Neural progenitor cell (in vitro differentiated cells): ENCODE results near the gene ALS2CL. TPM values are rescaled to one million over a fixed set of nuclear protein-coding genes. Genes with fewer than 3 reads are reported as not detected.

Experiments used
- DNase-seq: peaks from one replicate; pipeline ENCODE4 v3.0.0-alpha.2; 2016; ENCODE audit warnings: low spot score
- H2AFZ ChIP-seq: fragments of 200-600 bp; sonication (generic); replicated peaks from 2 replicates; pipeline ENCODE4 v1.6.1; 2016; ENCODE audit warnings: antibody characterized with exemption
- H3F3A ChIP-seq: fragments of 200-600 bp; sonication (generic); 2 replicates; pipeline ENCODE4 v1.6.1; 2016; ENCODE audit warnings: antibody characterized with exemption, low read depth
- H3K27ac ChIP-seq: fragments of 200-600 bp; sonication (generic); 2 replicates; pipeline ENCODE4 v1.5.1; 2016; ENCODE audit warnings: mild to moderate bottlenecking
- H3K27me3 ChIP-seq: fragments of 200-600 bp; sonication (generic); 2 replicates; pipeline ENCODE4 v1.6.1; 2016; ENCODE audit warnings: mild to moderate bottlenecking, moderate library complexity
- H3K36me3 ChIP-seq: fragments of 200-600 bp; sonication (generic); 2 replicates; pipeline ENCODE4 v1.5.1; 2016
- H3K4me1 ChIP-seq: fragments of 200-600 bp; sonication (generic); 2 replicates; pipeline ENCODE4 v1.6.1; 2016; ENCODE audit warnings: mixed run types
- H3K4me2 ChIP-seq: fragments of 200-600 bp; sonication (generic); 2 replicates; pipeline ENCODE4 v1.6.1; 2016
- H3K4me3 ChIP-seq: fragments of 200-600 bp; sonication (generic); 2 replicates; pipeline ENCODE4 v1.5.1; 2016
- H3K79me2 ChIP-seq: fragments of 200-600 bp; sonication (generic); 2 replicates; pipeline ENCODE4 v1.6.1; 2016; ENCODE audit warnings: low read depth
- H3K9ac ChIP-seq: fragments of 200-600 bp; sonication (generic); 2 replicates; pipeline ENCODE4 v1.6.1; 2016
- H3K9me3 ChIP-seq: fragments of 200-600 bp; sonication (generic); 2 replicates; pipeline ENCODE4 v1.5.1; 2016; ENCODE audit warnings: low read depth
- H4K20me1 ChIP-seq: fragments of 200-600 bp; sonication (generic); 2 replicates; pipeline ENCODE4 v1.6.1; 2016; ENCODE audit warnings: low read depth
- H3K27ac Mint-ChIP-seq: 3 replicates; pipeline ENCODE4 v1.8.0; 2021; ENCODE audit warnings: mixed read lengths
- H3K27me3 Mint-ChIP-seq: 2 replicates; pipeline ENCODE4 v1.8.0; 2022; ENCODE audit warnings: low read depth, mild to moderate bottlenecking, inconsistent platforms, moderate library complexity, mixed read lengths; ENCODE audit not compliant: insufficient read depth
- H3K36me3 Mint-ChIP-seq: 3 replicates; pipeline ENCODE4 v1.8.0; 2021; ENCODE audit warnings: mixed read lengths
- H3K4me1 Mint-ChIP-seq: 3 replicates; pipeline ENCODE4 v1.8.0; 2021; ENCODE audit warnings: mixed read lengths
- H3K4me3 Mint-ChIP-seq: 3 replicates; pipeline ENCODE4 v1.8.0; 2021; ENCODE audit warnings: mild to moderate bottlenecking, moderate library complexity, mixed read lengths
- H3K9me3 Mint-ChIP-seq: 3 replicates; pipeline ENCODE4 v1.8.0; 2020; ENCODE audit warnings: mixed read lengths
- EZH2 ChIP-seq: fragments of 200-600 bp; sonication (generic); IDR thresholded peaks from 2 replicates; pipeline ENCODE4 v1.6.1; 2017; ENCODE audit warnings: antibody characterized with exemption, mild to moderate bottlenecking, moderate library complexity
- EZH2phosphoT487 ChIP-seq: fragments of 200-600 bp; sonication (generic); IDR thresholded peaks from 2 replicates; pipeline ENCODE4 v1.6.1; 2017; ENCODE audit warnings: antibody characterized with exemption
- total RNA-seq: library from RNA; depleted of rRNA; stranded (reverse); fragments of >200 nt; gene quantifications from 2 replicates; pipeline ENCODE4 v1.2.3, GENCODE V29; 2015; ENCODE audit warnings: low replicate concordance
- TF ChIP-seq, protein P1 (sequence below): fragments of 200-600 bp; sonication (generic); IDR thresholded peaks from 2 replicates; pipeline ENCODE4 v1.5.1; 2017; ENCODE audit warnings: antibody characterized with exemption, mild to moderate bottlenecking

ALS2CL gene
- total RNA-seq, 1 donor from 2014 or later, result 1.3 TPM

DNA sequence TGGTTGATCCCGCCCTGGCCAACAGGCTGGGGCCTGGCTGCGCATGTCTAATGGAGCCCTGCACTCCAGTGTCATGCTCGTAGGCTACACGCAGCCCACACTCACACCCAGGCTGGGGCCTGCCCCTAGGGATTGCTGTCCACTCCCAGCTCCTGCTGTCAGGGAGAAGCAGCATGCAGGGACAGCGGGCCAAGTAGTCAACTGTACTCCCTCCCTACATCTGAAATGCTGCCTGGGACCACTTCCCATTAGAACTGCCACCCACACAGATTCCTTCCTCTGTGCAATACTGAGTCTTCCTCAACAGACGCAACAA lies 16.1 kb downstream of the ALS2CL start:
- TF ChIP-seq EZH2phosphoT487, result no peak
- no peak for TF ChIP-seq EZH2
- TF ChIP-seq, protein P1, sequence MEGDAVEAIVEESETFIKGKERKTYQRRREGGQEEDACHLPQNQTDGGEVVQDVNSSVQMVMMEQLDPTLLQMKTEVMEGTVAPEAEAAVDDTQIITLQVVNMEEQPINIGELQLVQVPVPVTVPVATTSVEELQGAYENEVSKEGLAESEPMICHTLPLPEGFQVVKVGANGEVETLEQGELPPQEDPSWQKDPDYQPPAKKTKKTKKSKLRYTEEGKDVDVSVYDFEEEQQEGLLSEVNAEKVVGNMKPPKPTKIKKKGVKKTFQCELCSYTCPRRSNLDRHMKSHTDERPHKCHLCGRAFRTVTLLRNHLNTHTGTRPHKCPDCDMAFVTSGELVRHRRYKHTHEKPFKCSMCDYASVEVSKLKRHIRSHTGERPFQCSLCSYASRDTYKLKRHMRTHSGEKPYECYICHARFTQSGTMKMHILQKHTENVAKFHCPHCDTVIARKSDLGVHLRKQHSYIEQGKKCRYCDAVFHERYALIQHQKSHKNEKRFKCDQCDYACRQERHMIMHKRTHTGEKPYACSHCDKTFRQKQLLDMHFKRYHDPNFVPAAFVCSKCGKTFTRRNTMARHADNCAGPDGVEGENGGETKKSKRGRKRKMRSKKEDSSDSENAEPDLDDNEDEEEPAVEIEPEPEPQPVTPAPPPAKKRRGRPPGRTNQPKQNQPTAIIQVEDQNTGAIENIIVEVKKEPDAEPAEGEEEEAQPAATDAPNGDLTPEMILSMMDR, result no peak
- no peak overlapping the region for H3K4me2 ChIP-seq
- H3K9ac ChIP-seq, result no peak overlapping the region
- no peaks in the 10 kb centered on the region for H3K79me2 ChIP-seq
- H3K9me3 ChIP-seq, result no peaks in the 10 kb centered on the region
- no peak overlapping the region for H2AFZ ChIP-seq
- H3K27me3 ChIP-seq, result no peaks in the 10 kb centered on the region
- H3K36me3 ChIP-seq, result no peaks in the 10 kb centered on the region
- peaks cover 8% of the 10 kb centered on the region for H3K27me3 Mint-ChIP-seq
- H3K9me3 Mint-ChIP-seq, result no peaks in the 10 kb centered on the region
- H3K27ac ChIP-seq, result no peak overlapping the region
- H3K4me3 ChIP-seq, result no peak overlapping the region
- H3K4me1 ChIP-seq, result no peaks in the 10 kb centered on the region
- no peak overlapping the region for H3K4me3 Mint-ChIP-seq
- H3K36me3 Mint-ChIP-seq, result no peaks in the 10 kb centered on the region
- no peaks in the 10 kb centered on the region for H4K20me1 ChIP-seq
- H3K27ac Mint-ChIP-seq, result peak overlapping the region; percentile 83
- no peaks in the 10 kb centered on the region for H3F3A ChIP-seq
- DNase-seq, result no peak
- peaks cover 25% of the 10 kb centered on the region for H3K4me1 Mint-ChIP-seq

DNA sequence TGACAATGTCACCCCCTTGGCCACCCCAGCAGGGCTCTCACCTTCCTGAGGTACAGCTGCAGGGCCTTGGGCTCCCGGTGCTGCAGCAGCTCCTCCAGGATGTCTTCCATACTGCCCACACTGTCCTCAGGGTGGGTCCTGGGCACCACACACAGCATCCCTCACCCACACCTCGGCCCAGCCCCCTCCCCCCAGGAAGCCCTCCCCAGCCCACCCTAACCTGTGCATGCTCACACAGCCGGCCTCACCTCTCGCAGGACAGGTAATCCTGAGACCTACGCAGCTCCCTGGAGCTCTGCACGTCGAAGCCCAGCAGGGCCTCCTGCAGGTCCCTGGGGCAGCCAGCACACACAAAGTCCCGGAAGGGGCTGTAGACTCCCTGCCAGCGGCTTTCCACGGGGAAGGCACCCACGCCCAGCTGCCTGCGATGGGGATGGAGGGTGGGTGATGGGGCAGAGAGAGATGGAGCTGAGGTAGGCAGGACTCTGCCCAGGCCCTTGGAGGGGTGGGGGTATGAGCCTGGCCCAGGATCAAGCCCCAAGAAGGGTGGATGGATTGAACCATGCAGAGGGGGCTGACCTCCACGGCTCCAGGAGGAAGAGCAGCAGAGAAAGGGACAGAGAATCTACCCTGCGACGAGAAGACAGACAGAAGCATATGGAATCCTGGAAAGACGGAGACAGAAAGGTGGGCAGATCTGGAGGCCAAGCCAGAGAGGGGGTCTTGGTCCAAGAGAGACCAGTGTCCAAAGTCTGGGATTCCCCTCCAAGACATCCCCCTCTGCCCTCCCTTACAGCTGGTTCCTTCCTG lies 16.7 kb downstream of the ALS2CL start:
- Histone ChIP-seq H3K9ac (no peak overlapping the region), H3K4me2 (no peak overlapping the region), H3K27ac (no peak overlapping the region), H4K20me1 (no peaks in the 10 kb centered on the region), H3K36me3 (no peaks in the 10 kb centered on the region), H3K27me3 (no peaks in the 10 kb centered on the region), H3K79me2 (no peaks in the 10 kb centered on the region), H3K4me3 (no peak overlapping the region), H3F3A (no peaks in the 10 kb centered on the region), H3K9me3 (no peaks in the 10 kb centered on the region), H3K4me1 (no peaks in the 10 kb centered on the region), H2AFZ (no peak overlapping the region)
- Mint-ChIP-seq H3K9me3 (no peaks in the 10 kb centered on the region), H3K27ac (no peak overlapping the region), H3K36me3 (no peaks in the 10 kb centered on the region), H3K4me3 (no peak overlapping the region), H3K4me1 (peaks cover 25% of the 10 kb centered on the region), H3K27me3 (peaks cover 8% of the 10 kb centered on the region)
- no peak for TF ChIP-seq EZH2phosphoT487
- TF ChIP-seq EZH2, result no peak
- TF ChIP-seq, protein P1, result no peak
- no peak for DNase-seq

DNA sequence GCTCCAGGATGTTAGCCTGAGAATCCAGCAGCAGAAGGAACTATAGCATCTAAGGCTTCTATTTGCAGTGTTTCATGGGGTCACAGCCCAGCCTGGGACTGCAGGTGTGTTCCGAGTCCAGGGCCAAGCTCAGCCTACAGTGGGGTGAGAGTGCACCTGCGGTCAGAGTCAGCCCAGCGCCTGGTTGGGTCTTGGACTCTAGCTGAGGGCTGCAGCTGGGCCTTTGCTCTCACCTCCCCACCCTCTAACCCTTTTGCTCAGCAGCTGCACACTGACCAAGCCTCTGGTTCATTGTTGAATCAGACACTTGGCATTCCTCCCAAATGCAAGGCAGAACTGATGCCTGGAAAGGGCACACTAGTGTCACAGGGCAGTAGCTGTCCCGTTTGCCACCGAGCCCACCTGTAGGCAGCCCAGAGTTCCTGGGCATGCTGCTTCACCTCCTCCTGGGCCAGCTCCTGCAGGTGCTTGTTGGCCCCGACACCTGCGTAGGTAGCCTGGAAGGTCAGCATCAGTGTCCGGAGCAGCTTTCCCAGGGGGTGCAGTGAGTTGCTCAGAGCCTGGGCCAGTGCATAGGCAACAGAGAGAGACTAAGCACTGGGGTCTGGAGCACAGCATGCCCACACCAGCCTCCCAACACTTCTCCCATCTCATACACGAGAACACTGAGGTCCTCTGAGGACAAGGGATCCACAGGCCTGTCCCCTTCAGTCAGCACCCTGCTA lies 17.5 kb downstream of the ALS2CL start:
- Histone ChIP-seq H3K4me2 (no peak overlapping the region), H3K4me1 (no peaks in the 10 kb centered on the region), H3K9me3 (no peaks in the 10 kb centered on the region), H3K36me3 (no peaks in the 10 kb centered on the region), H3K27me3 (no peaks in the 10 kb centered on the region), H3K27ac (no peak overlapping the region), H3K4me3 (no peak overlapping the region), H3K79me2 (no peaks in the 10 kb centered on the region), H4K20me1 (no peaks in the 10 kb centered on the region), H3K9ac (no peak overlapping the region), H3F3A (no peaks in the 10 kb centered on the region), H2AFZ (no peak overlapping the region)
- H3K4me3 Mint-ChIP-seq, result no peak overlapping the region
- no peak overlapping the region for H3K27ac Mint-ChIP-seq
- peaks cover 23% of the 10 kb centered on the region for H3K4me1 Mint-ChIP-seq
- peaks cover 5% of the 10 kb centered on the region for H3K27me3 Mint-ChIP-seq
- TF ChIP-seq EZH2 (no peak), EZH2phosphoT487 (no peak)
- TF ChIP-seq, protein P1, result no peak
- no peaks in the 10 kb centered on the region for H3K9me3 Mint-ChIP-seq
- DNase-seq, result no peak
- H3K36me3 Mint-ChIP-seq, result no peaks in the 10 kb centered on the region
